Measurements from ENCODE around the gene USP31.

- no peak for TF ChIP-seq POLR2A (IDR thresholded peaks at IDR 0.05)
- TF ChIP-seq CTCF (IDR thresholded peaks at IDR 0.05 in 8 of 11, conservative IDR thresholded peaks at IDR 0.05 in 3 of 11) = no peak
- no peak for TF ChIP-seq POLR2AphosphoS5 (IDR thresholded peaks at IDR 0.05)
Observed at GRCh38 chr16:23186171-23186570, 36.9 kb upstream of the USP31 start.
